Measurements from ENCODE around the gene CA12.
A peak's percentile ranks its signal among the peaks of the same experiment; 100 is the strongest.

CA12 gene

DNA sequence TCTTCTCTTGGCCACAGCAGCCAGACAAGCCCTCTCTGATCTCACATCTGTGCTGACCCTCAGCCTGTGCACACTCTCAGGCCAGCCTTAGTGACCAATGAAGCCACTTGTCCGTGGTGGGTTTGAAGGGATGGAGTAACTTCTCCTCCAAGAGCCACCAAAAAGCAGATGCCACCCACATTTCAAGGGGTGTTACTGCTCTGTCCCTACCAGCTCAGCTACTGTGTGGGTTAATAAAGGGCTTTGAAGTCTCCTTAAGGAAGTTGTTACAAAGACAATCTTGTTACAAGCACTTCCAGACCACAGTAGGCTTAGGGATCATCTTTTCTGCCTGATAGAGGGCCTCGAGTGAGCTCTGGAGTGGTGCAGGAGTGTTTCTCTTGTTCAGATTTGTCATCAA lies 3.3 kb upstream of the CA12 start:
- Histone ChIP-seq H3K36me3 (ENCODE audit: insufficient read depth, low read length) (no peaks in the 10 kb centered on the region), H3K9me3 (ENCODE audit: low read depth, low read length) (no peaks in the 10 kb centered on the region), H3K4me3 (no peak overlapping the region), H3K9ac (ENCODE audit: insufficient read length) (no peak overlapping the region), H3K27ac (no peak overlapping the region)
- TF ChIP-seq FOXP2 (optimal IDR thresholded peaks at IDR 0.05; ENCODE audit: control extremely low read depth, extremely low read length, insufficient read depth) (no peak), POLR2AphosphoS5 (IDR thresholded peaks at IDR 0.05; ENCODE audit: borderline replicate concordance, low read depth, low read length) (no peak), EZH2 (IDR thresholded peaks at IDR 0.05) (no peak)
- no peak for DNase-seq (ENCODE audit: low read depth, low spot score)

- DNase-seq (ENCODE audit: low read depth, low spot score): no peak
- Histone ChIP-seq H3K9me3 (ENCODE audit: low read depth, low read length) (no peaks in the 10 kb centered on the region), H3K36me3 (ENCODE audit: insufficient read depth, low read length) (no peaks in the 10 kb centered on the region), H3K9ac (ENCODE audit: insufficient read length) (no peak overlapping the region), H3K4me3 (no peak overlapping the region), H3K27ac (no peak overlapping the region)
- TF ChIP-seq POLR2AphosphoS5 (IDR thresholded peaks at IDR 0.05; ENCODE audit: borderline replicate concordance, low read depth, low read length): no peak
- no peak for TF ChIP-seq EZH2 (IDR thresholded peaks at IDR 0.05)
- TF ChIP-seq FOXP2 (optimal IDR thresholded peaks at IDR 0.05; ENCODE audit: control extremely low read depth, extremely low read length, insufficient read depth): no peak
Observed at GRCh38 chr15:63382966-63383710, 1.5 kb upstream of the CA12 start.

DNA sequence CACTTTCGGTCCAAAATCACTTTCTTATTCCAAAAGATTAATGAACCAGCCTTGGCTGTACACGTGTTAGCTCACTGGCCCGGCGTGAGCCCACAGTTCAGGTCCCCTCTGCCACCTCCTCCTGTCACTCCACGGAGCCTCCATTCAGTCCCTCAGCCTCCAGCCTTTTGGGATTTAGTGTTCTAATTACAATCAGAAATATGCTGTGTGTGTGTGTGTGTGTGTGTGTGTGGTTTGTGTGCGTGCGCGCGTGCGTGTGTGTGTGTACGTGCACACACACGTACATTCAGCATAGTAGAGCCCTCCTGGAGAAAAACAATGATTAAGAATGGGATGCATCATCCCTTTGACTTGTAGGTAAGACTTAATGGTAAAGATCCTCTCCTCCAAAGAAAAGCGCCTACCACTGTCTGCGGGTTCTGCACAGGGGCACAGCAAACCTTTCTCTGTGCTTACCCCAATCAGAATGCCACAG lies 801 bp downstream of the CA12 start:
- no peak for DNase-seq (ENCODE audit: low read depth, low spot score)
- Histone ChIP-seq H3K4me3 (peak overlapping the region; percentile 67), H3K9ac (ENCODE audit: insufficient read length) (no peak overlapping the region), H3K27ac (no peak overlapping the region), H3K9me3 (ENCODE audit: low read depth, low read length) (no peaks in the 10 kb centered on the region), H3K36me3 (ENCODE audit: insufficient read depth, low read length) (no peaks in the 10 kb centered on the region)
- TF ChIP-seq EZH2 (IDR thresholded peaks at IDR 0.05) (no peak), FOXP2 (optimal IDR thresholded peaks at IDR 0.05; ENCODE audit: control extremely low read depth, extremely low read length, insufficient read depth) (no peak), POLR2AphosphoS5 (IDR thresholded peaks at IDR 0.05; ENCODE audit: borderline replicate concordance, low read depth, low read length) (no peak)

GRCh38 chr15:63380151-63380807 lies 1.4 kb downstream of the CA12 start:
- H3K9me3 ChIP-seq (ENCODE audit: low read depth, low read length): no peaks in the 10 kb centered on the region
- H3K36me3 ChIP-seq (ENCODE audit: insufficient read depth, low read length): no peaks in the 10 kb centered on the region
- no peak for TF ChIP-seq FOXP2 (optimal IDR thresholded peaks at IDR 0.05; ENCODE audit: control extremely low read depth, extremely low read length, insufficient read depth)
- TF ChIP-seq EZH2 (IDR thresholded peaks at IDR 0.05): no peak
- TF ChIP-seq POLR2AphosphoS5 (IDR thresholded peaks at IDR 0.05; ENCODE audit: borderline replicate concordance, low read depth, low read length): no peak
- H3K27ac ChIP-seq: no peak overlapping the region
- DNase-seq (ENCODE audit: low read depth, low spot score): no peak
- H3K4me3 ChIP-seq: no peak overlapping the region
- H3K9ac ChIP-seq (ENCODE audit: insufficient read length): no peak overlapping the region

DNA sequence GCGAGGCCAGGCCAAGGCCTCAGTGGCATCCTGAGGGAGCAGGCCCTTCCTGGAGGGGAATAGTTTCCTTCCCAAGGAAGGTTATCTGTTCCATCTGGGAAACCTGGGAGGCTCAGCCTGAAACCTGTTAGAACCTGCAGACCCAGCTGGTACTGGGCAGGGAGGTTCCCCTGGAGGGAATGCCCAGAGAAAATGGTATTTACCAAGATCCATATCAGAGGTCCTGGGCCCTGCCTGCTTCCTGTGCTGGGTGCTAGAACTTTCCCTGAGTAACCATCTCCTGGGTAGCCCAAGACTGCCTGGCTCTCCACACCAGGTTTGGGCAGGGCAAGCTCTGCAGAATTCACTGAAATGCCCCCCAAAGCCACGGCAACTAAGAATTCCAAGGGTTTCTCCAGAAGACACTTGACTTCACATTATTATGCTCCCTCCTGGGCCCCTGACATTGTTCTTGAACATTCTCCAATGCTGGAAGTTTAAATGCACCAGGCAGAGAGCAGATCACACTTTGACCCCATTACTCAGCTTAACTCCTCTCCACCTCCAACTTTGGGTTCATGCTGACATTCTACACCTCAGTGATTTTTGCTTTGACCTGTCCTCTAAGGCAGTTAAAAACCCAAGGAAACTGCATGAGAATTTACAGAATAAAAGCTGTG lies 2.0 kb downstream of the CA12 start:
- H3K9ac ChIP-seq (ENCODE audit: insufficient read length): no peak overlapping the region
- no peak overlapping the region for H3K27ac ChIP-seq
- H3K9me3 ChIP-seq (ENCODE audit: low read depth, low read length): no peaks in the 10 kb centered on the region
- DNase-seq (ENCODE audit: low read depth, low spot score): no peak
- TF ChIP-seq FOXP2 (optimal IDR thresholded peaks at IDR 0.05; ENCODE audit: control extremely low read depth, extremely low read length, insufficient read depth) (no peak), EZH2 (IDR thresholded peaks at IDR 0.05) (no peak), POLR2AphosphoS5 (IDR thresholded peaks at IDR 0.05; ENCODE audit: borderline replicate concordance, low read depth, low read length) (no peak)
- no peak overlapping the region for H3K4me3 ChIP-seq
- H3K36me3 ChIP-seq (ENCODE audit: insufficient read depth, low read length): no peaks in the 10 kb centered on the region

GRCh38 chr15:63378946-63379345 lies 2.7 kb downstream of the CA12 start:
- Histone ChIP-seq H3K9ac (ENCODE audit: insufficient read length) (no peak overlapping the region), H3K27ac (no peak overlapping the region), H3K36me3 (ENCODE audit: insufficient read depth, low read length) (no peaks in the 10 kb centered on the region), H3K9me3 (ENCODE audit: low read depth, low read length) (no peaks in the 10 kb centered on the region), H3K4me3 (no peak overlapping the region)
- no peak for DNase-seq (ENCODE audit: low read depth, low spot score)
- TF ChIP-seq POLR2AphosphoS5 (IDR thresholded peaks at IDR 0.05; ENCODE audit: borderline replicate concordance, low read depth, low read length) (no peak), EZH2 (IDR thresholded peaks at IDR 0.05) (no peak), FOXP2 (optimal IDR thresholded peaks at IDR 0.05; ENCODE audit: control extremely low read depth, extremely low read length, insufficient read depth) (no peak)

GRCh38 chr15:63374686-63375520 lies 6.7 kb downstream of the CA12 start:
- H3K9me3 ChIP-seq (ENCODE audit: low read depth, low read length): no peaks in the 10 kb centered on the region
- TF ChIP-seq EZH2 (IDR thresholded peaks at IDR 0.05) (no peak), FOXP2 (optimal IDR thresholded peaks at IDR 0.05; ENCODE audit: control extremely low read depth, extremely low read length, insufficient read depth) (no peak), POLR2AphosphoS5 (IDR thresholded peaks at IDR 0.05; ENCODE audit: borderline replicate concordance, low read depth, low read length) (no peak)
- no peak for DNase-seq (ENCODE audit: low read depth, low spot score)
- H3K9ac ChIP-seq (ENCODE audit: insufficient read length): no peak overlapping the region
- H3K4me3 ChIP-seq: no peak overlapping the region
- no peaks in the 10 kb centered on the region for H3K36me3 ChIP-seq (ENCODE audit: insufficient read depth, low read length)
- H3K27ac ChIP-seq: no peak overlapping the region
